HG02870 (cell line): ENCODE measurements around the gene SPAG9.
A peak's percentile ranks its signal among the peaks of the same experiment; 100 is the strongest.
"Not testable (repeated sequence)": the region's sequence is repeated elsewhere in the genome, so short reads cannot be mapped to it uniquely, and the experiment has no call there.

Experiments
- ATAC-seq: cut with Tn5 transposase; IDR thresholded peaks from one replicate; pipeline ENCODE4 v1.9.1; 2021; ENCODE audit warnings: mild to moderate bottlenecking, moderate library complexity; ENCODE audit not compliant: unreplicated experiment

SPAG9 gene

GRCh38 chr17:50945779-50946222 is 174.9 kb downstream of the SPAG9 start:
- ATAC-seq, result no peak

GRCh38 chr17:50944902-50945720 is 175.6 kb downstream of the SPAG9 start:
- ATAC-seq, result no peak

- ATAC-seq, result peak; percentile 60
Observed at GRCh38 chr17:50944054-50944901, 176.4 kb downstream of the SPAG9 start.

- ATAC-seq, result no peak
Observed at GRCh38 chr17:50943575-50943933, 177.1 kb downstream of the SPAG9 start.

- not testable (repeated sequence) for ATAC-seq
Observed at GRCh38 chr17:50941676-50942048, 179.0 kb downstream of the SPAG9 start.

- no peak for ATAC-seq
Observed at GRCh38 chr17:50939795-50940684, 180.6 kb downstream of the SPAG9 start.

GRCh38 chr17:50939542-50939794 is 181.2 kb downstream of the SPAG9 start:
- ATAC-seq, result no peak

GRCh38 chr17:50938821-50939541 is 181.7 kb downstream of the SPAG9 start:
- no peak for ATAC-seq

- ATAC-seq, result no peak
Observed at GRCh38 chr17:50935996-50936266, 184.7 kb downstream of the SPAG9 start.

- ATAC-seq, result no peak
Observed at GRCh38 chr17:50935221-50935995, 185.3 kb downstream of the SPAG9 start.

GRCh38 chr17:50934672-50935220 is 185.9 kb downstream of the SPAG9 start:
- no peak for ATAC-seq

GRCh38 chr17:50934161-50934560 is 186.5 kb downstream of the SPAG9 start:
- no peak for ATAC-seq

- peak; percentile 60 for ATAC-seq
Observed at GRCh38 chr17:50931144-50931908, 189.3 kb downstream of the SPAG9 start.

- no peak for ATAC-seq
Observed at GRCh38 chr17:50928646-50929045, 192.0 kb downstream of the SPAG9 start.

GRCh38 chr17:50927287-50927686 is 193.4 kb downstream of the SPAG9 start:
- ATAC-seq, result no peak

- no peak for ATAC-seq
Observed at GRCh38 chr17:50926523-50926922, 194.1 kb downstream of the SPAG9 start.

GRCh38 chr17:50925296-50925891 is 195.3 kb downstream of the SPAG9 start:
- no peak for ATAC-seq

- no peak for ATAC-seq
Observed at GRCh38 chr17:50924800-50925199, 195.9 kb downstream of the SPAG9 start.

- no peak for ATAC-seq
Observed at GRCh38 chr17:50924300-50924699, 196.4 kb downstream of the SPAG9 start.
